ENCODE data around the gene SLC22A5.

The SLC22A5 gene

DNA sequence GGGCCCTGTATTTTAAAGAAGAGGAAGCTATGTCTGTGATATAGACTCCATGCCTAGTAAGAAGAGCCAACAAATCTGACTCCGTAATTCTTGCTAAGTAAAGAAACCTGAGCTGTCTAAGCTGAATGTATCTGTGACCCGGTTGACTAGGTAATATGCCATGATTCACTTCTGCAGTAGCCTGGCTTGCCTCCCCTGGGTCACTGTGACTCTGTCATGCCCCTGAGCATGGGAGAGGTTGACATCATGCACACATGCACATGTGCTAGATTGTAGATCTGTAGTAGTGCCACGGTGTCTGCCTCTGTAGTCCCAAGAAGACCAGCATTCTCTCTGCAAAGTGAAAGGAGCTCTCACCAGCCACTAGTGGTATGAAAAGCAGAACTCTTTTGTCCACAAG lies 9.1 kb downstream of the SLC22A5 start:
- Histone ChIP-seq H3K27ac (ENCODE audit: low read depth, low read length, poor library complexity, severe bottlenecking) (no peak overlapping the region), H2AFZ (ENCODE audit: low read length) (no peak overlapping the region), H3K36me3 (ENCODE audit: insufficient read depth, low read length) (no peaks in the 10 kb centered on the region), H4K20me1 (ENCODE audit: insufficient read depth, low read length) (no peaks in the 10 kb centered on the region), H3K4me1 (ENCODE audit: insufficient read depth, low read length, severe bottlenecking) (no peaks in the 10 kb centered on the region), H3F3A (ENCODE audit: insufficient read depth, low read length) (no peaks in the 10 kb centered on the region), H3K27me3 (ENCODE audit: insufficient read depth, low read length) (no peaks in the 10 kb centered on the region), H3K4me3 (ENCODE audit: low read depth, low read length, poor library complexity, severe bottlenecking) (no peak overlapping the region), H3K79me2 (ENCODE audit: insufficient read depth, low read length) (no peaks in the 10 kb centered on the region), H3K9me2 (ENCODE audit: low read depth, low read length) (no peaks in the 10 kb centered on the region), H3K9me3 (ENCODE audit: low read length) (no peaks in the 10 kb centered on the region), H3K4me2 (ENCODE audit: low read length) (no peak overlapping the region), H3K9ac (ENCODE audit: low read length) (no peak overlapping the region)
- TF ChIP-seq, protein P1, sequence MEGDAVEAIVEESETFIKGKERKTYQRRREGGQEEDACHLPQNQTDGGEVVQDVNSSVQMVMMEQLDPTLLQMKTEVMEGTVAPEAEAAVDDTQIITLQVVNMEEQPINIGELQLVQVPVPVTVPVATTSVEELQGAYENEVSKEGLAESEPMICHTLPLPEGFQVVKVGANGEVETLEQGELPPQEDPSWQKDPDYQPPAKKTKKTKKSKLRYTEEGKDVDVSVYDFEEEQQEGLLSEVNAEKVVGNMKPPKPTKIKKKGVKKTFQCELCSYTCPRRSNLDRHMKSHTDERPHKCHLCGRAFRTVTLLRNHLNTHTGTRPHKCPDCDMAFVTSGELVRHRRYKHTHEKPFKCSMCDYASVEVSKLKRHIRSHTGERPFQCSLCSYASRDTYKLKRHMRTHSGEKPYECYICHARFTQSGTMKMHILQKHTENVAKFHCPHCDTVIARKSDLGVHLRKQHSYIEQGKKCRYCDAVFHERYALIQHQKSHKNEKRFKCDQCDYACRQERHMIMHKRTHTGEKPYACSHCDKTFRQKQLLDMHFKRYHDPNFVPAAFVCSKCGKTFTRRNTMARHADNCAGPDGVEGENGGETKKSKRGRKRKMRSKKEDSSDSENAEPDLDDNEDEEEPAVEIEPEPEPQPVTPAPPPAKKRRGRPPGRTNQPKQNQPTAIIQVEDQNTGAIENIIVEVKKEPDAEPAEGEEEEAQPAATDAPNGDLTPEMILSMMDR (IDR thresholded peaks at IDR 0.05; ENCODE audit: low read length), result no peak
- no peak for TF ChIP-seq EZH2 (IDR thresholded peaks at IDR 0.05; ENCODE audit: borderline replicate concordance, low read length)

DNA sequence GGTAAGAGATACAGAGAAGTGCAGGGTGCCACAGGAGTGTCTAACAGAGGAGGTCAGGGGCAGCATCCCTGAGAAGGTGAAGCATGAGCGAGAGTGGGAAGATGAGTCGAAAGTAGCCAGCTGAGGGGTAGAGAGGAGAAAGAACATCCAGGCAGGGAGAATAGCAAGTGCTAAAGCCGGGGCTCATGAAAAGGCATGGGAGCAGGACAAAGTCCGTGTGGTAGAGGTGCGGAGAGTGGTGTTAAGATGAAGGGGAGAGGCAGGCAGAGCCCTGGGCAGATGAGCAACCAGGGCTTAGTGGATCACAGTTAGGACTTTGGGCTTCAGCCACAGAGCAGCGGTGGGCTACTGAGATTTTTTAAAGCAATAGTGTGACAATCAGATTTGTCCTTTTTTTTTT lies 10.5 kb downstream of the SLC22A5 start:
- Histone ChIP-seq H2AFZ (ENCODE audit: low read length) (no peak overlapping the region), H3K36me3 (ENCODE audit: insufficient read depth, low read length) (no peaks in the 10 kb centered on the region), H3K4me3 (ENCODE audit: low read depth, low read length, poor library complexity, severe bottlenecking) (no peak overlapping the region), H3K9me3 (ENCODE audit: low read length) (no peaks in the 10 kb centered on the region), H3K79me2 (ENCODE audit: insufficient read depth, low read length) (no peaks in the 10 kb centered on the region), H3K9ac (ENCODE audit: low read length) (no peak overlapping the region), H4K20me1 (ENCODE audit: insufficient read depth, low read length) (no peaks in the 10 kb centered on the region), H3F3A (ENCODE audit: insufficient read depth, low read length) (no peaks in the 10 kb centered on the region), H3K27ac (ENCODE audit: low read depth, low read length, poor library complexity, severe bottlenecking) (no peak overlapping the region), H3K9me2 (ENCODE audit: low read depth, low read length) (no peaks in the 10 kb centered on the region), H3K4me1 (ENCODE audit: insufficient read depth, low read length, severe bottlenecking) (no peaks in the 10 kb centered on the region), H3K4me2 (ENCODE audit: low read length) (no peak overlapping the region), H3K27me3 (ENCODE audit: insufficient read depth, low read length) (no peaks in the 10 kb centered on the region)
- TF ChIP-seq EZH2 (IDR thresholded peaks at IDR 0.05; ENCODE audit: borderline replicate concordance, low read length), result no peak
- TF ChIP-seq, protein P1 (IDR thresholded peaks at IDR 0.05; ENCODE audit: low read length), result no peak

DNA sequence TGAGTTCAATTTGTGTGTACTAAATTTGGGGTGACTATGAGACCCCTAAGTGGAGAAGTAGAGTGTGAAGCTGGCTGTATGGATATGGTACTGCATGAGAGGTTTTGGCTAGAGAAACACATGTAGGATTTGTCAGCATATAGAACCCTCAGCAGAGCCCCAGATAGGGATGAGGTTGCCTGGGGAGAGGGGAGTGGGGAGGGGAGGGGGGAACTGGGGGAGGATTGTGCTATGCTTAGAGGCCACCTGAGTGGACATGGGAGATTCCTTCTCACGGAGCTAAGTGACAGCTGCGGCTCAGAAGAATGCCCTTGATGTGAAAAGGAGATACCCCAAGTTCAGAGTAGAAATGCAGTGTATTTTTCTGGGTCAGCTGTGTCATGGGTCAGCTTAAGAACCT lies 11.2 kb downstream of the SLC22A5 start:
- no peak overlapping the region for H3K9ac ChIP-seq (ENCODE audit: low read length)
- H3K4me3 ChIP-seq (ENCODE audit: low read depth, low read length, poor library complexity, severe bottlenecking), result no peak overlapping the region
- no peak overlapping the region for H3K27ac ChIP-seq (ENCODE audit: low read depth, low read length, poor library complexity, severe bottlenecking)
- no peaks in the 10 kb centered on the region for H3K36me3 ChIP-seq (ENCODE audit: insufficient read depth, low read length)
- TF ChIP-seq EZH2 (IDR thresholded peaks at IDR 0.05; ENCODE audit: borderline replicate concordance, low read length), result no peak
- TF ChIP-seq, protein P1 (IDR thresholded peaks at IDR 0.05; ENCODE audit: low read length), result no peak
- H4K20me1 ChIP-seq (ENCODE audit: insufficient read depth, low read length), result no peaks in the 10 kb centered on the region
- no peaks in the 10 kb centered on the region for H3K4me1 ChIP-seq (ENCODE audit: insufficient read depth, low read length, severe bottlenecking)
- no peak overlapping the region for H2AFZ ChIP-seq (ENCODE audit: low read length)
- H3K9me2 ChIP-seq (ENCODE audit: low read depth, low read length), result no peaks in the 10 kb centered on the region
- no peaks in the 10 kb centered on the region for H3F3A ChIP-seq (ENCODE audit: insufficient read depth, low read length)
- H3K9me3 ChIP-seq (ENCODE audit: low read length), result no peaks in the 10 kb centered on the region
- H3K4me2 ChIP-seq (ENCODE audit: low read length), result no peak overlapping the region
- no peaks in the 10 kb centered on the region for H3K27me3 ChIP-seq (ENCODE audit: insufficient read depth, low read length)
- no peaks in the 10 kb centered on the region for H3K79me2 ChIP-seq (ENCODE audit: insufficient read depth, low read length)

All from OCI-LY1 (cell line).